NT2/D1 (cell line): ENCODE data around the gene CCDC102B.

Experiments
- SUZ12 ChIP-seq: IDR thresholded peaks from 2 replicates; pipeline ENCODE4 v1.6.1; 2011; ENCODE audit not compliant: insufficient read length, insufficient read depth; ENCODE audit errors: extremely low read depth
- YY1 ChIP-seq: IDR thresholded peaks from 2 replicates; pipeline ENCODE4 v1.6.1; 2011; ENCODE audit not compliant: insufficient read length, insufficient read depth
- ZNF274 ChIP-seq: IDR thresholded peaks from 2 replicates; pipeline ENCODE4 v1.6.1; 2011; ENCODE audit warnings: mild to moderate bottlenecking, low read depth, low read length

- TF ChIP-seq ZNF274 (no peak), YY1 (no peak), SUZ12 (no peak)
These were observed 43.4 kb downstream of the CCDC102B start for GRCh38 chr18:68841301-68841700.
